Measurements from ENCODE around the gene SORCS2. TPM values are rescaled to one million over a fixed set of nuclear protein-coding genes. Genes with fewer than 3 reads are reported as not detected.

Gene SORCS2
- total and polyA plus RNA-seq, 7 donors: 0.18 to 1.5 (median 0.36) TPM

DNA sequence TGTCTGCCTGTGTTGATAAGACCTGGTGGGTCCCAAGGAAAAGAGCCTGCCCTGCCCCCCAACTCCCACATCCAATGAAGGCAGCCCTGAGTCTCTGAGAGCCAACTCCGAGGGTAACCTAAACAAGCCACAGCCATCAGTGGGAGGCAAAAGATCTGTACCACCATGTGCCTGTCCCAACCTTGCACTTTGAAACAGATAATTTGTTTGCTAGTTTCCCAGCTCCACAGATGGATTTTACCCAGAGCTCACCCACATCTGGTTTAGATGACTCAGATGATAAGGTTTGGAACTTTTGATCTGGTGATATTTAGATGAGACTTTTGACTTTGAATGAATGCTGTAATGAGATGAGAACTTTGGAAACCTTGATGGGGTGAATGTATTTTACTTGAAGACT lies 488.4 kb downstream of the SORCS2 start:
- Histone ChIP-seq H3K4me1 (no peaks in the 10 kb centered on the region), H3K27ac (no peak overlapping the region), H3K27me3 (ENCODE audit: insufficient read depth in 3 of 3, low read length in 2 of 3) (no peaks in the 10 kb centered on the region), H3K9me3 (peaks cover 6% of the 10 kb centered on the region), H3K36me3 (ENCODE audit: insufficient read depth in 1 of 2, low read depth in 1 of 2) (no peaks in the 10 kb centered on the region), H3K4me3 (no peak overlapping the region)
- DNase-seq (no peak), ATAC-seq (no peak)
- WGBS, 3 donors: 78 to 89% (median 84%) methylated on average over 1 of the region's 1 CpG
- TF ChIP-seq, protein P1, sequence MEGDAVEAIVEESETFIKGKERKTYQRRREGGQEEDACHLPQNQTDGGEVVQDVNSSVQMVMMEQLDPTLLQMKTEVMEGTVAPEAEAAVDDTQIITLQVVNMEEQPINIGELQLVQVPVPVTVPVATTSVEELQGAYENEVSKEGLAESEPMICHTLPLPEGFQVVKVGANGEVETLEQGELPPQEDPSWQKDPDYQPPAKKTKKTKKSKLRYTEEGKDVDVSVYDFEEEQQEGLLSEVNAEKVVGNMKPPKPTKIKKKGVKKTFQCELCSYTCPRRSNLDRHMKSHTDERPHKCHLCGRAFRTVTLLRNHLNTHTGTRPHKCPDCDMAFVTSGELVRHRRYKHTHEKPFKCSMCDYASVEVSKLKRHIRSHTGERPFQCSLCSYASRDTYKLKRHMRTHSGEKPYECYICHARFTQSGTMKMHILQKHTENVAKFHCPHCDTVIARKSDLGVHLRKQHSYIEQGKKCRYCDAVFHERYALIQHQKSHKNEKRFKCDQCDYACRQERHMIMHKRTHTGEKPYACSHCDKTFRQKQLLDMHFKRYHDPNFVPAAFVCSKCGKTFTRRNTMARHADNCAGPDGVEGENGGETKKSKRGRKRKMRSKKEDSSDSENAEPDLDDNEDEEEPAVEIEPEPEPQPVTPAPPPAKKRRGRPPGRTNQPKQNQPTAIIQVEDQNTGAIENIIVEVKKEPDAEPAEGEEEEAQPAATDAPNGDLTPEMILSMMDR (IDR thresholded peaks at IDR 0.05): no peak
- intact Hi-C loops (cut with DNase I): no loop called here

DNA sequence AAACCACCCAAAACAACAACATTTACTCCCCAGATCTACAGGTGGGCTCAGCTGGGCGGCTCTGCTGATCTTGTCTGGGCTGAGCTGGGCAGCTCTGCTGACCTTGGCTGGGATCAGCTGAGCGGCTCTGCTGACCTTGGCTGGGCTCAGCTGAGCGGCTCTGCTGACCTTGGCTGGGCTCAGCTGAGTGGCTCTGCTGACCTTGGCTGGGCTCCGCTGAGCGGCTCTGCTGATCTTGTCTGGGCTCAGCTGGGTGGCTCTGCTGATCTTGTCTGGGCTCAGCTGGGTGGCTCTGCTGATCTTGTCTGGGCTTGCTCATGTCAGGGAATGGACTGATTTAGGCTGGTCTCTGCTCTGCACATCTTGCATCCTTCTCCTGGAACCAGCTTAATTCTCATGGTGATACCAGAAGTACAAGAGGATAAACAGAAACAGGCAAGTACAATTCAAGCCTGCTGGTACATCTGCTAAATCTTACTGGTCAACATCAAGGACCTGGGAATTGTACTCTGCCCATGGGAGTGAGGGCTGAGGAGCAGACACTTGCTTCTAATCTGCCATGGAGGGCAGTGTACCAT lies 490.9 kb downstream of the SORCS2 start:
- DNase-seq: peak in 1 of 2 donors; percentile 23
- Histone ChIP-seq H3K27me3 (ENCODE audit: insufficient read depth in 3 of 3, low read length in 2 of 3) (no peaks in the 10 kb centered on the region), H3K4me3 (no peak overlapping the region), H3K4me1 (no peaks in the 10 kb centered on the region), H3K36me3 (ENCODE audit: insufficient read depth in 1 of 2, low read depth in 1 of 2) (no peaks in the 10 kb centered on the region), H3K9me3 (peaks cover 6% of the 10 kb centered on the region), H3K27ac (no peak overlapping the region)
- 68 to 97% (median 72%) methylated on average over 5 of the region's 5 CpGs for WGBS, 3 donors
- TF ChIP-seq, protein P1 (IDR thresholded peaks at IDR 0.05): no peak
- ATAC-seq: no peak
- intact Hi-C loops (cut with DNase I): no loop called here

DNA sequence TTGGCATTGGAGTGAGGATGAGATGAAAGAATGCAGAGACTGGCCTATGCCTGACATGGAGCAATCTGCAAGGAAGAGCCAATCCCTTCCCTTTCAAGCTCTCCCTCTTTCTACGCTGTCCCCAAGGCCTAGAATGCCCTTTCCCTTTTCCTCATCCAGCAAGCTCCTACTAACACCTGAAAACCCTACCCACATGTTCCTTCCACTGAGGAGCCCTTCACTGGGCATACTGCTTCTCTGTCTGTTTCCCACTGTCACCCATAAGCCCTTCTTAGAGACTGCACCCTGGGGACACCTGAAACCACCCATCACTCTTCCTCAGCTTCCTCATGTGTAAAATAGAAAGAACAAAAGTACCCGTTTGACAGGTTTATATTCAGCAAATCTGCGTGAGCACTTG lies 492.0 kb downstream of the SORCS2 start:
- TF ChIP-seq, protein P1 (IDR thresholded peaks at IDR 0.05): no peak
- no peaks in the 10 kb centered on the region for H3K36me3 ChIP-seq (ENCODE audit: insufficient read depth in 1 of 2, low read depth in 1 of 2)
- no peaks in the 10 kb centered on the region for H3K27me3 ChIP-seq (ENCODE audit: insufficient read depth in 3 of 3, low read length in 2 of 3)
- no peaks in the 10 kb centered on the region for H3K4me1 ChIP-seq
- intact Hi-C loops (cut with DNase I): no loop called here
- 90 to 97% (median 94%) methylated on average over 3 of the region's 3 CpGs for WGBS, 3 donors
- H3K27ac ChIP-seq: no peak overlapping the region
- DNase-seq (no peak), ATAC-seq (no peak)
- no peak overlapping the region for H3K4me3 ChIP-seq
- H3K9me3 ChIP-seq: peaks cover 6% of the 10 kb centered on the region

DNA sequence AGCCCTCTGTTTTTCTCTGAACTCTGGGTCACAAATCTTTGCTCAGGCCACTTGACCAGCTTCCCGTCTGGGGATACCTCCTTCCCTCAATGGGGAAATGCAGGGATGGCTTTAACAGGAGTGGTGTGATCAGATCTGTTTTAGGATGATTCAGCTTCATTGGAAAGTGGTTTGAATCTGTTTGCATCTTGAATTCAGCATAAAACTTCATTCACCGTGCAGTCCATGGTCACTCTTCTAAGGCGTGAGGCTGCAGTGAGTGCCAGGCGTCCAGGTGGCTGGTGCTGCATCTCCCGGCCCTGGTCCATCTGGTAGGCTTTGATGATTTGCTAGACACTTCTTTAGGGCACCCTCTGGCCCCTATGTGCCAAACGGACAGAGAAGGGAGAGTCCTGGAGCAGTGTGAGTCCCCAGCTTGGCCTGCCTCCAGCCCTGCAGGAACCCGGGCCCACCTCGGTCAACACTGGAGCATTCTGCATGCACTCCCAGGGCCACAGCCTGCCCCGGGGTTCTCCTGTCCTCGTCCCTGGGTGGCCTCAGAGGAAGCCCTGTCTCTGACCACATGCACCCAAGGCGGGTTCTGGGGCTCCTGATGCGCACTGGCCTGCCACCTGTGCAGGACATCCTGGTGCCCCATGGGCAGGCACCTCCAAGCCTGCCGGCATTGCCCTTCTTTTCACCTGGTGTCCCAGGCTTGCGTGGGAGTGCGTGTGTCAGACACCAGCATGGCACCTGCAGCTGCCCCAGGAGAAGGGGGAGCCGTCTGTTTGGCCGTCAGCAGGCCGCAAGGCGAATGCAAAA lies 493.9 kb downstream of the SORCS2 start:
- TF ChIP-seq, protein P1 (IDR thresholded peaks at IDR 0.05): no peak
- no peaks in the 10 kb centered on the region for H3K4me1 ChIP-seq
- 89 to 92% (median 92%) methylated on average over 18 to 19 of the region's 19 CpGs for WGBS, 3 donors
- H3K36me3 ChIP-seq (ENCODE audit: insufficient read depth in 1 of 2, low read depth in 1 of 2): no peaks in the 10 kb centered on the region
- H3K27ac ChIP-seq: no peak overlapping the region
- no peak overlapping the region for H3K4me3 ChIP-seq
- H3K27me3 ChIP-seq (ENCODE audit: insufficient read depth in 3 of 3, low read length in 2 of 3): no peaks in the 10 kb centered on the region
- DNase-seq (peak in 1 of 2 donors; percentile 36), ATAC-seq (no peak)
- peaks cover 6% of the 10 kb centered on the region for H3K9me3 ChIP-seq
- intact Hi-C loops (cut with DNase I): no loop called here

All from psoas muscle (tissue), 8 donors.